GM12878 (cell line): Measurements from ENCODE around the gene SKAP1. TPM values are rescaled to one million over a fixed set of nuclear protein-coding genes. Genes with fewer than 3 reads are reported as not detected.
"Not testable (repeated sequence)": the region's sequence is repeated elsewhere in the genome, so short reads cannot be mapped to it uniquely, and the experiment has no call there.

Experiments
- ATAC-seq: fragments of 200-7000 bp; cut with Tn5 transposase; 3 replicates; pipeline ENCODE4 v1.9.1; 2020; ENCODE audit warnings: mild to moderate bottlenecking, moderate library complexity
- BruUV-seq: library from RNA; stranded (reverse); fragments of 400-500 nt; replicated peaks from 2 replicates; lab custom pipeline; 2021; lab: Mats Ljungman, UMichigan
- CTCF ChIA-PET: fragments of 300-600 bp; sonication (Branson Sonifier 250); formaldehyde crosslinking; extraction: SDS; loops from one replicate; lab custom pipeline; 2021; ENCODE audit warnings: inconsistent platforms; lab: Yijun Ruan, JAX
- POLR2A ChIA-PET: fragments of 350-600 bp; formaldehyde crosslinking; extraction: SDS; loops from one replicate; lab custom pipeline; 2021; ENCODE audit warnings: inconsistent platforms; lab: Charles Lee
- RAD21 ChIA-PET: fragments of 300-600 bp; sonication (Branson Sonifier 250); formaldehyde crosslinking; loops from one replicate; lab custom pipeline; 2023; ENCODE audit warnings: antibody characterized with exemption; ENCODE audit not compliant: unreplicated experiment; lab: Charles Lee
- SMC1A ChIA-PET: fragments of 300-600 bp; sonication (Branson Sonifier 250); formaldehyde crosslinking; loops from one replicate; lab custom pipeline; 2023; ENCODE audit not compliant: unreplicated experiment, uncharacterized antibody; lab: Charles Lee
- DNase-seq: peaks from one replicate; pipeline ENCODE4 v3.0.0-alpha.2; 2011; ENCODE audit warnings: low read depth, low spot score
- FAIRE-seq: peaks from 3 replicates; lab custom pipeline; 2011; peaks lifted over from hg19 to GRCh38; lab: Jason Lieb, UNC
- H2AFZ ChIP-seq: 2 replicates; pipeline ENCODE4 v1.6.0; 2011; ENCODE audit warnings: low read depth, low read length, control low read depth; ENCODE audit not compliant: control insufficient read depth
- H3K27ac ChIP-seq: 2 replicates; pipeline ENCODE4 v1.5.1; 2011; ENCODE audit warnings: control low read depth; ENCODE audit not compliant: control insufficient read depth, insufficient read depth
- H3K27me3 ChIP-seq, 2 experiments: replicated peaks in 1 of 2; 2 replicates each; pipeline versions ENCODE4 v1.6.0 to v1.6.1; 2011; ENCODE audit warnings: low read length in 1 of 2; ENCODE audit not compliant: control insufficient read depth in 2 of 2, insufficient read depth in 2 of 2
- H3K36me3 ChIP-seq, 2 experiments: 2 replicates each; pipeline ENCODE4 v1.5.1; 2011; ENCODE audit warnings: low read length in 1 of 2; ENCODE audit not compliant: control insufficient read depth in 2 of 2, insufficient read depth in 2 of 2
- H3K4me1 ChIP-seq: 2 replicates; pipeline ENCODE4 v1.6.1; 2011; ENCODE audit warnings: mild to moderate bottlenecking, low read length, moderate library complexity, mixed read lengths; ENCODE audit not compliant: control insufficient read depth, insufficient read depth
- H3K4me2 ChIP-seq: 2 replicates; pipeline ENCODE4 v1.6.0; 2011; ENCODE audit warnings: control low read depth; ENCODE audit not compliant: control insufficient read depth, insufficient read depth
- H3K4me3 ChIP-seq: fragments of 200-600 bp; sonication (generic); 2 replicates; pipeline ENCODE4 v1.5.1; 2016
- H3K79me2 ChIP-seq: 2 replicates; pipeline ENCODE4 v1.6.0; 2011; ENCODE audit warnings: low read length; ENCODE audit not compliant: control insufficient read depth, insufficient read depth
- H3K9ac ChIP-seq: 2 replicates; pipeline ENCODE4 v1.8.0; 2011; ENCODE audit warnings: low read length, control low read depth, mixed read lengths; ENCODE audit not compliant: control insufficient read depth, insufficient read depth
- H3K9me3 ChIP-seq: replicated peaks from 3 replicates; pipeline ENCODE4 v1.5.1; 2011; ENCODE audit warnings: mild to moderate bottlenecking, low read length; ENCODE audit not compliant: control insufficient read depth, insufficient read depth
- H4K20me1 ChIP-seq: 2 replicates; pipeline ENCODE4 v1.6.0; 2011; ENCODE audit not compliant: control insufficient read depth, insufficient read depth
- NFYB ChIP-seq: IDR thresholded peaks from 2 replicates; pipeline ENCODE4 v1.6.1; 2011; ENCODE audit warnings: low read depth, mild to moderate bottlenecking, low read length, improper control_type of control experiment, moderate library complexity; ENCODE audit not compliant: insufficient read depth
- SMAD1 ChIP-seq: fragments of 450-650 bp; IDR thresholded peaks from 2 replicates; pipeline ENCODE4 v1.6.1; 2018; ENCODE audit warnings: mild to moderate bottlenecking, low read depth; ENCODE audit not compliant: partially characterized antibody
- WGBS: methylation state at CpG from one replicate; pipeline ENCODE4 v1.1.6; 2016; ENCODE audit warnings: low lambda C conversion rate; ENCODE audit not compliant: insufficient replicate concordance, insufficient coverage; ENCODE audit errors: missing lambda C conversion rate; 5-methylcytosine and 5-hydroxymethylcytosine counted together
- in situ Hi-C: fragments of 300-500 bp; cut with MboI; formaldehyde crosslinking; loops from 9 replicates; pipeline ENCODE4 v1.14.3; 2018; ENCODE audit warnings: mixed read lengths
- intact Hi-C: fragments of 100-400 bp; cut with micrococcal nuclease; formaldehyde crosslinking; loops from one replicate; pipeline ENCODE4 v1.14.2; 2022; ENCODE audit not compliant: unreplicated experiment
- polyA plus RNA-seq, 11 experiments: library from polyadenylated mRNA; depleted of rRNA in 4 of 11; unstranded in 6 of 11; stranded (reverse) in 5 of 11; fragments of >200 nt; fragmentation: Nextera tagmentation in 4 of 11; fragmentation: Illumina TruSeq in 1 of 11; extraction: Ambion mirVana in 4 of 11; extraction: Trizol in 1 of 11; gene quantifications; 1 replicate in 1 of 11; 2 replicates in 10 of 11; pipeline versions ENCODE4 v1.2.1 to v1.2.3, GENCODE V29; 2011 to 2016; ENCODE audit warnings: inconsistent platforms in 2 of 11, missing spikeins in 2 of 11, low read depth in 1 of 11
- total RNA-seq, 4 experiments: library from RNA; depleted of rRNA in 3 of 4; stranded (reverse); fragments of >200 nt in 3 of 4; fragmentation: Illumina TruSeq in 1 of 4; extraction: Trizol in 1 of 4; gene quantifications; 2 replicates each; pipeline versions ENCODE4 v1.2.1 to v1.2.3, GENCODE V29; 2013 to 2021
- TF ChIP-seq, protein P1 (sequence below): fragments of 450-650 bp; IDR thresholded peaks from 2 replicates; pipeline ENCODE4 v1.6.1; 2017; ENCODE audit warnings: antibody characterized with exemption, mild to moderate bottlenecking, moderate library complexity

Gene SKAP1
- total and polyA plus RNA-seq, 10 of the 15 experiments (the other 5 are each of a cell fraction or from before 2014, with no cell fraction given) = 17.1 to 97.6 (median 35.9) TPM

DNA sequence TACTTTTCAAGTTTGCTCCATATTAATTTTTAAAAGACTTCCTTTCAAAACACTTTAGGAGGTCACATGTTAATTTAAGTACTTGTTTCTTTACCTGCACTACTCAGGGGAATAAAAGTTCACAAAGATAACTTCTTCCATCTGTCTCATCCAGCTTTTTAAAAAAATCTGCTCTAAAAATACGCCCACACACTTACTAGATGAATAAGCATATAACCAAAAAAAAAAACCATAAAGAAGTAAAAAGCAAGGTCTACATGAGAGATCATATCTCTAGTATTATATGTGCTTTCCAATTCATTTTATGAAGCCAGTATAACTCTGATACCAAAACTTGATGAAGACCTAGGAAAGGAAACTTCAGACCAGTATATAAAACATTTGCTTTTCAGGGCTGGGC is 17.2 kb downstream of the SKAP1 start (continued):
- TF ChIP-seq, protein P1, sequence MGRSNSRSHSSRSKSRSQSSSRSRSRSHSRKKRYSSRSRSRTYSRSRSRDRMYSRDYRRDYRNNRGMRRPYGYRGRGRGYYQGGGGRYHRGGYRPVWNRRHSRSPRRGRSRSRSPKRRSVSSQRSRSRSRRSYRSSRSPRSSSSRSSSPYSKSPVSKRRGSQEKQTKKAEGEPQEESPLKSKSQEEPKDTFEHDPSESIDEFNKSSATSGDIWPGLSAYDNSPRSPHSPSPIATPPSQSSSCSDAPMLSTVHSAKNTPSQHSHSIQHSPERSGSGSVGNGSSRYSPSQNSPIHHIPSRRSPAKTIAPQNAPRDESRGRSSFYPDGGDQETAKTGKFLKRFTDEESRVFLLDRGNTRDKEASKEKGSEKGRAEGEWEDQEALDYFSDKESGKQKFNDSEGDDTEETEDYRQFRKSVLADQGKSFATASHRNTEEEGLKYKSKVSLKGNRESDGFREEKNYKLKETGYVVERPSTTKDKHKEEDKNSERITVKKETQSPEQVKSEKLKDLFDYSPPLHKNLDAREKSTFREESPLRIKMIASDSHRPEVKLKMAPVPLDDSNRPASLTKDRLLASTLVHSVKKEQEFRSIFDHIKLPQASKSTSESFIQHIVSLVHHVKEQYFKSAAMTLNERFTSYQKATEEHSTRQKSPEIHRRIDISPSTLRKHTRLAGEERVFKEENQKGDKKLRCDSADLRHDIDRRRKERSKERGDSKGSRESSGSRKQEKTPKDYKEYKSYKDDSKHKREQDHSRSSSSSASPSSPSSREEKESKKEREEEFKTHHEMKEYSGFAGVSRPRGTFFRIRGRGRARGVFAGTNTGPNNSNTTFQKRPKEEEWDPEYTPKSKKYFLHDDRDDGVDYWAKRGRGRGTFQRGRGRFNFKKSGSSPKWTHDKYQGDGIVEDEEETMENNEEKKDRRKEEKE = no peak
- TF ChIP-seq SMAD1 = no peak
- no peak for TF ChIP-seq NFYB

DNA sequence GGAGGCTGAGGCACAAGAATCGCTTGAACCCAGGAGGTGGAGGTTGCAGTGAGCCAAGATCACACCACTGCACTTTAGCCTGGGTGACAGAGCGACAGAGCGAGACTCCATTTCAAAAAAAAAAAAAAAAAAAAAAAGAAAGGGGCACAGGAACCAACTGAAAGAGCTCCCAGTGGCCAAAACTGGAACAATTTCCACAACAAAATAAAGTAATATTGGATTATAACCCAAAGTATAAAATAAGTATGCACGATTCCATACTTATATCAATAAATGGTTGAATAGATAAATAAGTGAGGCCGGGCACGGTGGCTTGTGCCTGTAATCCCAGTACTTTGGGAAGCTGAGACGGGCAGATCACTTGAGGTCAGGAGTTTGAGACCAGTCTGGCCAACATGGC is 19.2 kb downstream of the SKAP1 start:
- peaks cover 23% of the 10 kb centered on the region for H3K79me2 ChIP-seq
- in situ Hi-C loops, H3K9me3 ChIP-seq, DNase-seq, SMC1A ChIA-PET, H3K9ac ChIP-seq, H3K4me3 ChIP-seq, FAIRE-seq, ATAC-seq, H3K27ac ChIP-seq, H3K27me3 ChIP-seq, BruUV-seq, H3K36me3 ChIP-seq, H4K20me1 ChIP-seq, H3K4me2 ChIP-seq, intact Hi-C loops, H2AFZ ChIP-seq: not testable (repeated sequence)
- WGBS = 90% methylated on average over 7 of the region's 7 CpGs
- CTCF ChIA-PET = interaction anchor here (0.6 to 3.4 kb wide), 5 partner anchors 36 to 65 kb away, joined by 3 to 20 read pairs (median 3); no protein-coding TSS in a partner anchor
- H3K4me1 ChIP-seq = peaks cover 19% of the 10 kb centered on the region
- RAD21 ChIA-PET = interaction anchor here (0.6 kb wide), 1 partner anchor 42 kb away, joined by 6 read pairs; no protein-coding TSS in a partner anchor
- POLR2A ChIA-PET = interaction anchor here (1.4 kb wide), 1 partner anchor 18 kb away, joined by 3 read pairs; no protein-coding TSS in a partner anchor
